HL-60 (cell line): ENCODE data around the gene C1orf53.

Experiments
- CTCF ChIP-seq: IDR thresholded peaks from one replicate; pipeline ENCODE4 v1.5.1; 2011; ENCODE audit warnings: low read length, control low read depth, inconsistent platforms; ENCODE audit not compliant: insufficient read depth
- POLR2AphosphoS5 ChIP-seq: IDR thresholded peaks from 2 replicates; pipeline ENCODE4 v1.6.1; 2012; ENCODE audit warnings: low read depth
- SPI1 ChIP-seq: IDR thresholded peaks from 2 replicates; pipeline ENCODE4 v1.6.1; 2012; ENCODE audit warnings: low read depth, mild to moderate bottlenecking, borderline replicate concordance

- TF ChIP-seq CTCF (no peak), SPI1 (no peak), POLR2AphosphoS5 (no peak)
Observed at GRCh38 chr1:197890936-197891335, 11.5 kb upstream of the C1orf53 start.
